ENCODE measurements around the gene CDK9.

- TF ChIP-seq ZFP3 (CRISPR knock-in tag; IDR thresholded peaks at IDR 0.05) (no peak), CREB5 (CRISPR knock-in tag; IDR thresholded peaks at IDR 0.05; ENCODE audit: low read depth) (no peak), CSDC2 (CRISPR knock-in tag; IDR thresholded peaks at IDR 0.05) (no peak), ZNF70 (CRISPR knock-in tag; IDR thresholded peaks at IDR 0.05) (no peak), TOX (CRISPR knock-in tag; IDR thresholded peaks at IDR 0.05; ENCODE audit: borderline replicate concordance) (no peak), PATZ1 (CRISPR knock-in tag; IDR thresholded peaks at IDR 0.05; ENCODE audit: borderline replicate concordance) (no peak)
Observed at GRCh38 chr9:127814619-127815511, 29.0 kb downstream of the CDK9 start.

Measured in SK-N-SH treated with all-trans-retinoic acid at 6 μM for 48 hours (cell line).